ENCODE results near the gene ZNF805. TPM values are rescaled to one million over a fixed set of nuclear protein-coding genes. Genes with fewer than 3 reads are reported as not detected.

The ZNF805 gene
- total and polyA plus RNA-seq, 2 donors = 2.3 to 48.0 TPM

DNA sequence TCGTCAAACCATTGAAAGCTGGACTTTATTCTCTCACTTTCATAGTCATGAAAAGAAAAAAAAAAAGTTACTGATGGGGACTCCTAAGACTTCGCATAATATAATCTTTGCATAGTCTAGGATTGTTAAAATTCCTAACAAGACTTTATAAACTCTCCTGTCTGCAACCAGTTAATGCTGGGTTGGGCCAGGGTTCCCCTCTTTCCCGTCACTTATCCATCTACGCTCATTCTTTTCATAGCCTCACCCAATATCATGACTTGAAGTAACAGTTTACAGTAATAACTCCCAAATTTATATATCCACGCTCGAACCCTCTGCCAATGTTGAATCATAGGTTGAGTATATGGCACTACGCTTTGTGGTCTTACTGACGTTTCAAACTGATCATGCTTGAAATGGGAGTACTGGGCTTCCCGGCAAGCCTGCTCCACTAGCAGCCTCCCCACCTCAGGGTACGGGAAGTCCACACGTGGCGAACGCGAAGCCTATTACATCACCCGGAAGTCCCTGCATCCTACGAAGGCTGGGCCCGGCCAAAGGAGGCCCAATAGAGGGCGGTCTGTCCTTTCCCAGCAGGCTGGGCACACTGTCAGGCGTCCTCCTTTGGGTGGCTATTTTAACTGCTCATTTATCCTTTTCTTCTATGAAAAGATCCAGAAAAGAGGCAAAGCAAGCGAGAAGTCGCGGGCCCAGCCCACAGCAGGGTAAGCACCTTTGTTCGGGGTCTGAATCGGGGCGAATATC is 39.2 kb downstream of the ZNF805 start:
- Histone ChIP-seq H3K4me3 (ENCODE audit: low read depth, low read length) (peak overlapping the region; percentile 71), H3K27ac (ENCODE audit: low read depth) (peak overlapping the region; percentile 99), H3K36me3 (ENCODE audit: insufficient read depth) (peaks cover 1% of the 10 kb centered on the region), H3K4me1 (ENCODE audit: insufficient read depth) (no peaks in the 10 kb centered on the region)
- WGBS = 4% methylated on average over 25 of the region's 25 CpGs
- peak; percentile 93 for DNase-seq (ENCODE audit: extremely low spot score)

DNA sequence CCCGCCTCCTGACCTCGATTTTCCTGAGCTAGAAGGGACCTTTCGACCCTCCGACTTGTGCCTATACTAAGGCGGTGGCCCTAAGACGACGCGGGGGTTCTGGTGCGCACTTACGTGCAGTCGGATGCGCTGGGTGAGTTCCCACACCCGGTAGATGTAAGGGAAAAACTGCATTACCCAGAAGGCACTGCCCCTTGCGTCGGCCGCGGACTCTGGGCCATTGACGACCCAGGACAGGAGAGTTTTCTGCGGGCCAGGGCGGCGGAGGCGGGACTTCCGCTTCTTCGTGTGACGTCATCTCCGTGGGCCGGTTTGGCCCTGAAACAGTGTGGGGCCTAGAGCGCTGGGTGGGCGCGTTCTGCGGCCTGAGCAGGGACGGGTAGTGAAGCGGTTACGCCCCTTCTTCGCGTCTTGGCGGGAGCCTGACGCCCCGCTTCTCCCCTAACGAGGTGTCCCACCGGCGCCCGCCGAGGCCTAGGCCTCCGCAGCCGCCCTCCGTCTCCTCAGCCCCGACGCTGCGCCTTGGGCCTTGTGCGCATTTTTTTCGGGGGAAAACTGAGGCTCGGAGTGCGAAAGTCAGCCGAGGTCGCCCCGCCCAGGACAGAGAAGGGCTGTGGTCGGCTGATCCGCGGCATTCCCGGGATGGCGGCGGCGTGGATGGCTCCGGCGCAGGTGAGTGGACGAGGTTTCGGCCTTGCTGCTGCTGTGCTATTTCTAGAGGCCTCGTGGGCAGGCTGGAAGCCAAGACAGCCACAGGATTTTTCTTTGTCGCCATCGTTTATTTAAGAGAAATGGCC is 39.9 kb downstream of the ZNF805 start, which contains the start of gene ZNF460:
TSS of gene ZNF460 (plus strand) at position 321 of the 797 bp plus-strand sequence. CDS start at position 643, 322 bp downstream.
- H3K27ac ChIP-seq (ENCODE audit: low read depth) = peak within 1 kb of the TSS; percentile 99
- no peaks in the 10 kb centered on the region for H3K4me1 ChIP-seq (ENCODE audit: insufficient read depth)
- H3K36me3 ChIP-seq (ENCODE audit: insufficient read depth) = peaks cover 4% of the 10 kb centered on the region
- under 1% methylated on average over 71 of the region's 71 CpGs for WGBS
- peak; percentile 93 for DNase-seq (ENCODE audit: extremely low spot score)
- peak within 1 kb of the TSS; percentile 71 for H3K4me3 ChIP-seq (ENCODE audit: low read depth, low read length)

DNA sequence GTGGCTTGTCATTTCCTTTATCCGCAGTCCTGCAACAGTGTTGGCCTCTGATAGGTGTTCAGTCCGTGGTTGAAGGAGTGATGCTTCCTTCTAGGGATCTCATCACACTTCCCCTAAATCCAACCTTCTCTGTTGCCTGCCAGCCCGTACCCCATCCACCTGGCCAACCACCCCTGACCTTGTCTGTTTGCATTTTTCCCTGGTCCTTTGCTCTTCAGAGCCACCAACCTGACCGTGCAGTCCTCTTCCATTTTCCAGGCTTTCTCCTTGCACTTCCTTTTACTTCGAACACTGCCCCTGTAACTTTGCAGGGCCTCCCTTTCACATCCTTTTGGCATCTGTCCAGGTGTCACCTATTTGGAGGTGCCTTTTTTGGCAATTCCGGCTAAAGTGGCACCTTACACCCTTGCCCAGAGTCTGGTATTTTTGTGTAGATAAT is 40.5 kb downstream of the ZNF805 start:
- no peak overlapping the region for H3K27ac ChIP-seq (ENCODE audit: low read depth)
- WGBS = 4% methylated on average over 6 of the region's 6 CpGs
- peak overlapping the region; percentile 71 for H3K4me3 ChIP-seq (ENCODE audit: low read depth, low read length)
- DNase-seq (ENCODE audit: extremely low spot score) = no peak
- H3K4me1 ChIP-seq (ENCODE audit: insufficient read depth) = no peaks in the 10 kb centered on the region
- peaks cover 4% of the 10 kb centered on the region for H3K36me3 ChIP-seq (ENCODE audit: insufficient read depth)

DNA sequence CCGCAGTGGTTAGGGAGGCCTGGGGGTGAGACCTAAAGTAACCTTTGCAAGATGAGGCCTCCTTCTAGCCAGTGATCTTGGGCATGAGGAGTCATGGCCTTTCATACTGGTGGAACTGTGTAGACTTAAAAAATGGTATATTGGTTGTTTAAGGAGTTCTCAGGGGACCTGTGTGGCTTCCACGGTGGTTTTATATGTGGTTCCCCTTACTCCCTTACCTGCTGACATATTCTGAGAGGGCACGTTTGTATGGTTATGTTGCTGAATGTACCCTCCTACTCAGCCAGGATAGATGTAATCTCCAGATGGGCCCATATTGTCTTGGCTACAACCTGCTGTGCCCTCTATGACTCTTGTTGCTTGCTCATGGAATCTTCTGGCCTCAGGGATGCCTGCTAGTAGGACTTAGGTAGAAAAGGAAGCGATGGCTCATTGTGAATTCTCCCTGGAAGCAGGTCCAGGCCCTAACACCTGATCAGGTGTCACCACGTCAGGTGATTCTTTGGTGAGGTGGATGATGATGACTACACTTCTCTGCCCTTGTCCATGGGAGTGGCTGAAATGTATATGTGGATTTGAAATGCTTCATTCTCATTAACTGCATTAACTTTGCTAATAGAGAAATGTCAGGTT is 41.7 kb downstream of the ZNF805 start:
- DNase-seq (ENCODE audit: extremely low spot score) = no peak
- 80% methylated on average over 5 of the region's 5 CpGs for WGBS
- Histone ChIP-seq H3K27ac (ENCODE audit: low read depth) (no peak overlapping the region), H3K4me1 (ENCODE audit: insufficient read depth) (no peaks in the 10 kb centered on the region), H3K4me3 (ENCODE audit: low read depth, low read length) (no peak overlapping the region), H3K36me3 (ENCODE audit: insufficient read depth) (peaks cover 6% of the 10 kb centered on the region)

DNA sequence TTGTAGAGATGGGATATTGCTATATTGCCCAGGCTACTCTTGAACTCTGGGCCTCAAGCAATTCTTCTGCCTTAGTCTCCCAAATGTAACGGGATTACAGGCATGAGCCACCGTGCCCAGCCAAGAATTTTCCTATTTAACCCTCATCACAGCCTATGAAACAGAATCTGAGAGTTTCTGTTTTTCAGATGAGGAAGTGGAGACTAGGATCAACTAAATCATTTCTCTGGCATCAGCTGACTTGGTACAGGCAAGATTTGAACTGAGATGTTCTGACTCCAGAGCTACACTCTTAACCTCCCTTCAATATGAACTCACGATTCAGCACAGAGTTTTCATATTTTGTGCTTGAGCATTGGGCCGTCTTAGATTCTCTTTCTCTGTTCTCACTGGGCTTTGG is 47.9 kb downstream of the ZNF805 start:
- Histone ChIP-seq H3K36me3 (ENCODE audit: insufficient read depth) (peaks cover 22% of the 10 kb centered on the region), H3K27ac (ENCODE audit: low read depth) (no peak overlapping the region), H3K4me1 (ENCODE audit: insufficient read depth) (no peaks in the 10 kb centered on the region), H3K4me3 (ENCODE audit: low read depth, low read length) (no peak overlapping the region)
- no peak for DNase-seq (ENCODE audit: extremely low spot score)
- 91% methylated on average over 4 of the region's 4 CpGs for WGBS

DNA sequence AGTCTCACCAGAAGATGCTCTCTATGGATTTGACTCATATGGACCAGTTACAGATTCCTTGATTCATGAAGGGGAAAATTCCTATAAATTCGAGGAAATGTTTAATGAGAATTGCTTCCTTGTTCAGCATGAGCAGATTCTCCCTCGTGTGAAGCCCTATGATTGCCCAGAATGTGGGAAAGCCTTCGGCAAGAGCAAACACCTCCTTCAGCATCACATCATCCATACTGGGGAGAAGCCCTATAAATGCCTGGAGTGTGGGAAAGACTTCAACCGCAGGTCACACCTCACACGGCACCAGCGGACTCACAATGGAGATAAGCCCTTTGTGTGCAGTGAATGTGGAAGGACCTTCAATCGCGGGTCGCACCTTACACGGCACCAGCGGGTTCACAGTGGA is 50.5 kb downstream of the ZNF805 start:
- no peak overlapping the region for H3K4me3 ChIP-seq (ENCODE audit: low read depth, low read length)
- no peaks in the 10 kb centered on the region for H3K4me1 ChIP-seq (ENCODE audit: insufficient read depth)
- H3K36me3 ChIP-seq (ENCODE audit: insufficient read depth) = peaks cover 18% of the 10 kb centered on the region
- no peak overlapping the region for H3K27ac ChIP-seq (ENCODE audit: low read depth)
- WGBS = 96% methylated on average over 11 of the region's 11 CpGs
- no peak for DNase-seq (ENCODE audit: extremely low spot score)

DNA sequence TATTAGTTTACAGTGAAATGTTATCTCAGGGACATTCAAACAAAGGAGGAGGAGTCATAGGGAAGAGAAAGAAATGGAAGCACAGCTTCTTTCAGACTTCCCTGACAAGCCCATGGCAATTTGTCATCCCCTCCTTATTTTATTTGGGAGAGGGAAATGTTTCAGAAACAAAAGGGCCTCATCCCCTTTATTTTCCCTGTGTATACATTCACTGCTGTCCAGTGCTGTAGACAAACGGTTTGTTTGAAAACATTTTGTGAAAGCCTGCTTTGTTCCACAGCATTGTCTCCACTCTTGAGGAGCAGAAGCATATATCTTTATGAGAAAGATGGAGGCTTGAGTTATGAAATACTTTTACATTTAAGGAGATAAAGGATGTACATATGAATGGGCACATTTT is 52.1 kb downstream of the ZNF805 start:
- DNase-seq (ENCODE audit: extremely low spot score) = no peak
- H3K4me1 ChIP-seq (ENCODE audit: insufficient read depth) = no peaks in the 10 kb centered on the region
- WGBS = 81% methylated on average over 1 of the region's 1 CpG
- peaks cover 14% of the 10 kb centered on the region for H3K36me3 ChIP-seq (ENCODE audit: insufficient read depth)
- no peak overlapping the region for H3K27ac ChIP-seq (ENCODE audit: low read depth)
- H3K4me3 ChIP-seq (ENCODE audit: low read depth, low read length) = no peak overlapping the region

DNA sequence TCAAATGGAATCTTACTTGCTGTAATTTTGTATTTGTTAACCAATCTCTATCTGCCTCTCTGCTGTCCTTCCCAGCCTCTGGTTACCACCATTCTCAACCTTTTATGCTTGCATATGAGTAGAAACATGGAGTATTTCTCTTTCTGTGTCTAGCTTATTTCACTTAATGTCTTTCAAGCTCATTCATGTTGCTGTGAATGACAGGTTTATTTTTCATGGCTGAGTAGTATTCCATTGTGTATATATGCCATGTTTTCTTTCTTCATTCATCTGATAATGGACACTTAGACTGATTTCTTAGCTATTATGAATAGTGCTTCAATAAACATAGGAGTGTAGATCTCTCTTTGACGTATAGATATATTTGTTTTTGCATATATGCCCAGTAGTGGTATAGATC is 53.3 kb downstream of the ZNF805 start:
- peaks cover 9% of the 10 kb centered on the region for H3K36me3 ChIP-seq (ENCODE audit: insufficient read depth)
- DNase-seq (ENCODE audit: extremely low spot score) = no peak
- WGBS = 99% methylated on average over 1 of the region's 1 CpG
- no peak overlapping the region for H3K4me3 ChIP-seq (ENCODE audit: low read depth, low read length)
- H3K4me1 ChIP-seq (ENCODE audit: insufficient read depth) = no peaks in the 10 kb centered on the region
- no peak overlapping the region for H3K27ac ChIP-seq (ENCODE audit: low read depth)

DNA sequence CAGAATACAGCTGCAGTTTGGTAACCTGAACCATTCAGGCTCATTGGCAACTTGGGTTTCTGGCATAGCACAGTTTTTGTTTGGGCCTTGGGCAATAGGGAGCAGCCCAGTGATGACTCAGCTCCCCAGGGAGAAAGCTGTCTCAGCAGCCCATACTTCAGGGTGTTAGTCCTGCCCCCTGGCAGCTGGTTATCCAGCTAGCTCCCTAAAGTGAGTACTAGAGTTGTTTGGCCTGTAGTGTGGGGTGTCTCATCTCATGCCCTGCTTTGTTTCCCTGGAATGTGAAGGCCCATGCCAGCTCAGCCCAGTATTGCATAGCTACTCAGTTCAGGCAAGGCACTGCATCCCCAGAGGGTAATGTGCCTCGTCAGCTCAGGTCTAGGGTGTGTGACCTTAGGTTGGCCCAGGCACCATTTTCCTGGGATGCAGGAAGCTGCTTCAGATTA is 61.6 kb downstream of the ZNF805 start:
- no peaks in the 10 kb centered on the region for H3K4me1 ChIP-seq (ENCODE audit: insufficient read depth)
- WGBS = 88% methylated on average over 1 of the region's 1 CpG
- no peak overlapping the region for H3K4me3 ChIP-seq (ENCODE audit: low read depth, low read length)
- peaks cover 1% of the 10 kb centered on the region for H3K36me3 ChIP-seq (ENCODE audit: insufficient read depth)
- DNase-seq (ENCODE audit: extremely low spot score) = no peak
- no peak overlapping the region for H3K27ac ChIP-seq (ENCODE audit: low read depth)

DNA sequence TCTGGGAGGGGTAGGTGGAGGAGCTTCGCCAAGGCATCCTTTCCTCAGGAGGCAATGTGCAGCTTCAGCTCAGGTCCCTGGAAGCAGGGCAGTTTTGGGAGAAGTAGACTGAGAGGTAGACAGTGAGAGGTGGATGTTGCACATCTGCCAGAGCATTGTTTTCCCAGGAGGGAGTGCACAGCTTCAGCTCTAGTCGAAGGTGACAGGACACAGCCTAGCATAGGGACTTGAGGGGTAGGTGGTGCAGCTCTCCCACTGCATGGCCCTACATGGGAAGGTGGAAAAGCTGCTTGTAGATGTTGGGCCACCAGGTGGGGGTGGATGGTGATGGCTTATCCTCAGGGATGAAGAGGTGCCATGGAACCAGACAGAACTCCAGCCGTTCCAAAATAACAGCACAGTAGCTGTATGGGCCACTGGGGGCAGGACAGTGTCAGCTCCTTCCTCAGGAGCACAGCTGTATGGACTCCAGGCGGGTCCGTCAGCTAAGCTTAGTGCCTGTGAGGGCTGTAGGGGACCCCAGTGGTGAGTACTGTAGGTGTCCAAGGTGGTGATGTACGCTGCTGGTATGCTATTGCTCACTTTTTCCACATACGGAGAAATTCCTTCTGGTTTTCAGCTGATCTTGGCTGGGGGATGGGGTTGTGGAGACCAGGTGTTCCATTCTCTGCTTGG is 62.4 kb downstream of the ZNF805 start:
- H3K4me1 ChIP-seq (ENCODE audit: insufficient read depth) = no peaks in the 10 kb centered on the region
- H3K4me3 ChIP-seq (ENCODE audit: low read depth, low read length) = no peak overlapping the region
- 92% methylated on average over 7 of the region's 7 CpGs for WGBS
- no peak for DNase-seq (ENCODE audit: extremely low spot score)
- H3K36me3 ChIP-seq (ENCODE audit: insufficient read depth) = peaks cover 1% of the 10 kb centered on the region
- no peak overlapping the region for H3K27ac ChIP-seq (ENCODE audit: low read depth)

Other genes with a start within 250 kb of the ZNF805 start
- not detected for gene USP29, start 120.6 kb upstream of the ZNF805 start, total RNA-seq
- gene USP29, start 120.6 kb upstream of the ZNF805 start, polyA plus RNA-seq = not detected
- gene ZIM3, start 95.4 kb upstream of the ZNF805 start, total RNA-seq = not detected
- not detected for gene ZIM3, start 95.4 kb upstream of the ZNF805 start, polyA plus RNA-seq
- not detected for gene DUXA, start 73.1 kb upstream of the ZNF805 start, total RNA-seq
- gene DUXA, start 73.1 kb upstream of the ZNF805 start, polyA plus RNA-seq = not detected
- gene ZNF264, start 49.1 kb upstream of the ZNF805 start, total RNA-seq = 42.5 TPM
- 5.2 TPM for gene ZNF264, start 49.1 kb upstream of the ZNF805 start, polyA plus RNA-seq
- gene AURKC, start 9.6 kb upstream of the ZNF805 start, total RNA-seq = 0.74 TPM
- gene AURKC, start 9.6 kb upstream of the ZNF805 start, polyA plus RNA-seq = 0.73 TPM
- gene ZNF460, start 39.9 kb downstream of the ZNF805 start, total RNA-seq = 176 TPM
- 0.85 TPM for gene ZNF460, start 39.9 kb downstream of the ZNF805 start, polyA plus RNA-seq
- gene ZNF543, start 79.8 kb downstream of the ZNF805 start, total RNA-seq = 25.4 TPM
- 2.9 TPM for gene ZNF543, start 79.8 kb downstream of the ZNF805 start, polyA plus RNA-seq
- 17.9 TPM for gene ZNF304, start 110.6 kb downstream of the ZNF805 start, total RNA-seq
- gene ZNF304, start 110.6 kb downstream of the ZNF805 start, polyA plus RNA-seq = 7.8 TPM
- gene TRAPPC2B, start 122.9 kb downstream of the ZNF805 start, total RNA-seq = 9.7 TPM
- 26.8 TPM for gene TRAPPC2B, start 122.9 kb downstream of the ZNF805 start, polyA plus RNA-seq
- gene ZNF547, start 122.9 kb downstream of the ZNF805 start, total RNA-seq = 6.1 TPM
- 1.8 TPM for gene ZNF547, start 122.9 kb downstream of the ZNF805 start, polyA plus RNA-seq
- 35.1 TPM for gene ZNF548, start 149.2 kb downstream of the ZNF805 start, total RNA-seq
- gene ZNF548, start 149.2 kb downstream of the ZNF805 start, polyA plus RNA-seq = 16.2 TPM
- 27.9 TPM for gene ZNF17, start 170.5 kb downstream of the ZNF805 start, total RNA-seq
- 6.1 TPM for gene ZNF17, start 170.5 kb downstream of the ZNF805 start, polyA plus RNA-seq
- gene ZNF749, start 194.7 kb downstream of the ZNF805 start, total RNA-seq = 17.1 TPM
- gene ZNF749, start 194.7 kb downstream of the ZNF805 start, polyA plus RNA-seq = 10.2 TPM
- gene VN1R1, start 216.5 kb downstream of the ZNF805 start, total RNA-seq = 3.4 TPM
- 0.66 TPM for gene VN1R1, start 216.5 kb downstream of the ZNF805 start, polyA plus RNA-seq
- gene ZNF772, start 236.9 kb downstream of the ZNF805 start, total RNA-seq = 25.6 TPM
- gene ZNF772, start 236.9 kb downstream of the ZNF805 start, polyA plus RNA-seq = 3.9 TPM
- 16.1 TPM for gene ZNF419, start 247.1 kb downstream of the ZNF805 start, total RNA-seq
- gene ZNF419, start 247.1 kb downstream of the ZNF805 start, polyA plus RNA-seq = 8.0 TPM

Data from urinary bladder (tissue), 4 donors.